Frontal cortex (tissue), 4 donors: ENCODE measurements around the gene B3GALT2. TPM values are rescaled to one million over a fixed set of nuclear protein-coding genes. Genes with fewer than 3 reads are reported as not detected.
"Not testable (repeated sequence)": the region's sequence is repeated elsewhere in the genome, so short reads cannot be mapped to it uniquely, and the experiment has no call there.

Experiments
- DNase-seq, 2 donors: peaks; one replicate each; pipeline ENCODE4 v3.0.0; 2012; ENCODE audit warnings: low spot score in 2 of 2
- FAIRE-seq: peaks from 2 replicates; lab custom pipeline; 2012; peaks lifted over from hg19 to GRCh38; lab: Jason Lieb, UNC
- total RNA-seq: library from RNA; depleted of rRNA; stranded (reverse); fragments of >200 nt; gene quantifications from one replicate; pipeline ENCODE4 v1.2.3, GENCODE V29; 2014
- donor health status: control.
- donor health status: control.
- donor health status: control.

The B3GALT2 gene
- total RNA-seq, result 148 TPM

- DNase-seq (peak in 1 of 2 donors; percentile 3), FAIRE-seq (no peak)
These were observed at the start of gene B3GALT2 for GRCh38 chr1:193185901-193186731. Gene B3GALT2 (minus strand): TSS chr1:193186613. CDS start chr1:193181562, 5,051 bp downstream.

GRCh38 chr1:193234530-193234929 is 48.1 kb upstream of the B3GALT2 start:
- DNase-seq, result no peak
- no peak for FAIRE-seq

- DNase-seq, FAIRE-seq: not testable (repeated sequence)
These were observed 44.7 kb upstream of the B3GALT2 start for GRCh38 chr1:193231146-193231545.

GRCh38 chr1:193229136-193229535 is 42.7 kb upstream of the B3GALT2 start:
- FAIRE-seq (no peak), DNase-seq (no peak)

- DNase-seq, result no peak
- FAIRE-seq, result no peak
These were observed 35.7 kb upstream of the B3GALT2 start for GRCh38 chr1:193222056-193222615.

GRCh38 chr1:193221651-193222050 is 35.2 kb upstream of the B3GALT2 start:
- DNase-seq (no peak), FAIRE-seq (no peak)

- no peak for FAIRE-seq
- DNase-seq, result no peak
These were observed 33.0 kb upstream of the B3GALT2 start for GRCh38 chr1:193219391-193219790.

GRCh38 chr1:193216920-193217319 is 30.5 kb upstream of the B3GALT2 start:
- DNase-seq (no peak), FAIRE-seq (no peak)

- no peak for FAIRE-seq
- no peak for DNase-seq
These were observed 27.6 kb upstream of the B3GALT2 start for GRCh38 chr1:193213998-193214397.

GRCh38 chr1:193212637-193213036 is 26.2 kb upstream of the B3GALT2 start:
- FAIRE-seq (no peak), DNase-seq (no peak)

GRCh38 chr1:193211539-193211938 is 25.1 kb upstream of the B3GALT2 start:
- DNase-seq (no peak), FAIRE-seq (no peak)

- FAIRE-seq, result no peak
- DNase-seq, result no peak
These were observed 24.6 kb upstream of the B3GALT2 start for GRCh38 chr1:193210996-193211395.

GRCh38 chr1:193201021-193201420 is 14.6 kb upstream of the B3GALT2 start:
- no peak for DNase-seq
- no peak for FAIRE-seq

- FAIRE-seq, result peak; percentile 3
- no peak for DNase-seq
These were observed 13.5 kb upstream of the B3GALT2 start for GRCh38 chr1:193199940-193200339.

GRCh38 chr1:193192586-193192985 is 6.2 kb upstream of the B3GALT2 start:
- FAIRE-seq (no peak), DNase-seq (no peak)

GRCh38 chr1:193190096-193190744 is 3.8 kb upstream of the B3GALT2 start:
- DNase-seq (no peak), FAIRE-seq (no peak)

GRCh38 chr1:193189442-193190095 is 3.2 kb upstream of the B3GALT2 start:
- no peak for DNase-seq
- no peak for FAIRE-seq

- not testable (repeated sequence) for DNase-seq, FAIRE-seq
These were observed 2.5 kb upstream of the B3GALT2 start for GRCh38 chr1:193188915-193189314.

GRCh38 chr1:193187114-193187513 is 701 bp upstream of the B3GALT2 start:
- FAIRE-seq, result no peak
- DNase-seq, result no peak

GRCh38 chr1:193185211-193185610 is 1.2 kb downstream of the B3GALT2 start:
- FAIRE-seq (no peak), DNase-seq (no peak)
